Loucy (cell line): ENCODE data around the gene DACH1.

Experiments used
- EZH2phosphoT487 ChIP-seq: fragments of 200-600 bp; IDR thresholded peaks from 2 replicates; pipeline ENCODE4 v1.6.1; 2018; ENCODE audit warnings: antibody characterized with exemption, mild to moderate bottlenecking, moderate library complexity, borderline replicate concordance
- TF ChIP-seq, protein P1 (sequence below): fragments of 200-600 bp; sonication (generic); conservative IDR thresholded peaks from 2 replicates; pipeline ENCODE4 v1.5.1; 2014; ENCODE audit warnings: mild to moderate bottlenecking, antibody characterized with exemption, low read length

DNA sequence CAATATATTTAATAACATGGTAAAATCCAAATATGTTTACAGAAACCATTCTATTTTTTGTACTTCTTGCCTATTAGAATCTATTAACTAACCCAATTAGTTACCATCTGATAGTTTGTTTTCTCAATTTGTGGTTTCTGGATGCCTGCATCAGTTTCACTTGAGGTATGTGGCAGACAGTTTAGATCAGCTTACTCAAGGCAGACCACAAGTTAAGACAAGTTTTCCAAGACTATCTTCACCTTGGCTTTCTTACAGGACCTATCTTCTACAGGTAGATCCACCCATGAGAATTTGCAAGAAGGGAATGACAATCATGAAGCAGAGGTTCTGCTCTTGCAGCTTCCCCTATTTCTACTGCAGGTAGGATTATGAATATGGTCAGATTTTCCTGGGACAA is 458.6 kb downstream of the DACH1 start:
- TF ChIP-seq, protein P1, sequence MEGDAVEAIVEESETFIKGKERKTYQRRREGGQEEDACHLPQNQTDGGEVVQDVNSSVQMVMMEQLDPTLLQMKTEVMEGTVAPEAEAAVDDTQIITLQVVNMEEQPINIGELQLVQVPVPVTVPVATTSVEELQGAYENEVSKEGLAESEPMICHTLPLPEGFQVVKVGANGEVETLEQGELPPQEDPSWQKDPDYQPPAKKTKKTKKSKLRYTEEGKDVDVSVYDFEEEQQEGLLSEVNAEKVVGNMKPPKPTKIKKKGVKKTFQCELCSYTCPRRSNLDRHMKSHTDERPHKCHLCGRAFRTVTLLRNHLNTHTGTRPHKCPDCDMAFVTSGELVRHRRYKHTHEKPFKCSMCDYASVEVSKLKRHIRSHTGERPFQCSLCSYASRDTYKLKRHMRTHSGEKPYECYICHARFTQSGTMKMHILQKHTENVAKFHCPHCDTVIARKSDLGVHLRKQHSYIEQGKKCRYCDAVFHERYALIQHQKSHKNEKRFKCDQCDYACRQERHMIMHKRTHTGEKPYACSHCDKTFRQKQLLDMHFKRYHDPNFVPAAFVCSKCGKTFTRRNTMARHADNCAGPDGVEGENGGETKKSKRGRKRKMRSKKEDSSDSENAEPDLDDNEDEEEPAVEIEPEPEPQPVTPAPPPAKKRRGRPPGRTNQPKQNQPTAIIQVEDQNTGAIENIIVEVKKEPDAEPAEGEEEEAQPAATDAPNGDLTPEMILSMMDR, result no peak
- no peak for TF ChIP-seq EZH2phosphoT487
